GM10266 (cell line): Measurements from ENCODE around the gene SLC7A8.
"Not testable (repeated sequence)": the region's sequence is repeated elsewhere in the genome, so short reads cannot be mapped to it uniquely, and the experiment has no call there.

Experiments used
- DNase-seq: peaks from one replicate; pipeline ENCODE4 v3.0.0; 2012; ENCODE audit errors: extremely low spot score
- TF ChIP-seq, protein P1 (sequence below): IDR thresholded peaks from 2 replicates; pipeline ENCODE4 v1.5.1; 2012; ENCODE audit warnings: mild to moderate bottlenecking, low read depth; ENCODE audit not compliant: control insufficient read depth, insufficient read depth; ENCODE audit errors: missing control alignments

Gene SLC7A8

DNA sequence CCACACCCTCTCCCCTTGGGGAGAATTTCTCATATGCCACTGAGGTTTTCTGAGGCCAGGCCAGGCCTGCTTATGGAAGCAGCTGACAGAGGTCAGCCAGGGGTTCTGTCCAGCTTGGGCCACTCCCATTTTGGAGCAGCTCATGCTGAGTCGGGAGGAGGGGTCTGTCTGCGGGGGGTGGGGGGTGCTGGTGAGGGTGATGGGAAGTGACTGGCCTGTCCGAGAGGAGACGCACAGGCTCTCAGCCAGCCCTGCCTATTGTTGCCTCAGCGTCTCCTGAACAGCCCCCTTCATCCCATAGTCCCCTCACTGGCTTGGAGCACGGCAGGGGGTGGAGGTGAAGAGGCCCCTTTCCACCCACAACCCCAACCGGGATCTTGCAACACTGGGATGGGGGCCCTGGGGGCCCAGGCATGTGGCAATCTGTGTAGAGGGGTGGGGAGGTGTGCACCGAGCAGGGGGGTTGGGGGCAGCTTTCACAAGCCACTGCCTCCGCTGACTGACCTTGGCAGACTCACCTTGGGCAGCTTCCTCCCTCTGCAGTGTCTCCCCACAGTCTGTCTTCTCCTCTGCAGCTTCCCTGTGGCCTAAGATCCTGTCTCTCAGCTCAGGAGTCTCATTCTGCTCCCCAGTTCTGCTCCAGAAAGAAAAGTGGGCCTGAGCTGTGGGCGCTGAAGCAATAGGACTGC is 69.9 kb downstream of the SLC7A8 start:
- TF ChIP-seq, protein P1, sequence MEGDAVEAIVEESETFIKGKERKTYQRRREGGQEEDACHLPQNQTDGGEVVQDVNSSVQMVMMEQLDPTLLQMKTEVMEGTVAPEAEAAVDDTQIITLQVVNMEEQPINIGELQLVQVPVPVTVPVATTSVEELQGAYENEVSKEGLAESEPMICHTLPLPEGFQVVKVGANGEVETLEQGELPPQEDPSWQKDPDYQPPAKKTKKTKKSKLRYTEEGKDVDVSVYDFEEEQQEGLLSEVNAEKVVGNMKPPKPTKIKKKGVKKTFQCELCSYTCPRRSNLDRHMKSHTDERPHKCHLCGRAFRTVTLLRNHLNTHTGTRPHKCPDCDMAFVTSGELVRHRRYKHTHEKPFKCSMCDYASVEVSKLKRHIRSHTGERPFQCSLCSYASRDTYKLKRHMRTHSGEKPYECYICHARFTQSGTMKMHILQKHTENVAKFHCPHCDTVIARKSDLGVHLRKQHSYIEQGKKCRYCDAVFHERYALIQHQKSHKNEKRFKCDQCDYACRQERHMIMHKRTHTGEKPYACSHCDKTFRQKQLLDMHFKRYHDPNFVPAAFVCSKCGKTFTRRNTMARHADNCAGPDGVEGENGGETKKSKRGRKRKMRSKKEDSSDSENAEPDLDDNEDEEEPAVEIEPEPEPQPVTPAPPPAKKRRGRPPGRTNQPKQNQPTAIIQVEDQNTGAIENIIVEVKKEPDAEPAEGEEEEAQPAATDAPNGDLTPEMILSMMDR, result no peak
- no peak for DNase-seq

DNA sequence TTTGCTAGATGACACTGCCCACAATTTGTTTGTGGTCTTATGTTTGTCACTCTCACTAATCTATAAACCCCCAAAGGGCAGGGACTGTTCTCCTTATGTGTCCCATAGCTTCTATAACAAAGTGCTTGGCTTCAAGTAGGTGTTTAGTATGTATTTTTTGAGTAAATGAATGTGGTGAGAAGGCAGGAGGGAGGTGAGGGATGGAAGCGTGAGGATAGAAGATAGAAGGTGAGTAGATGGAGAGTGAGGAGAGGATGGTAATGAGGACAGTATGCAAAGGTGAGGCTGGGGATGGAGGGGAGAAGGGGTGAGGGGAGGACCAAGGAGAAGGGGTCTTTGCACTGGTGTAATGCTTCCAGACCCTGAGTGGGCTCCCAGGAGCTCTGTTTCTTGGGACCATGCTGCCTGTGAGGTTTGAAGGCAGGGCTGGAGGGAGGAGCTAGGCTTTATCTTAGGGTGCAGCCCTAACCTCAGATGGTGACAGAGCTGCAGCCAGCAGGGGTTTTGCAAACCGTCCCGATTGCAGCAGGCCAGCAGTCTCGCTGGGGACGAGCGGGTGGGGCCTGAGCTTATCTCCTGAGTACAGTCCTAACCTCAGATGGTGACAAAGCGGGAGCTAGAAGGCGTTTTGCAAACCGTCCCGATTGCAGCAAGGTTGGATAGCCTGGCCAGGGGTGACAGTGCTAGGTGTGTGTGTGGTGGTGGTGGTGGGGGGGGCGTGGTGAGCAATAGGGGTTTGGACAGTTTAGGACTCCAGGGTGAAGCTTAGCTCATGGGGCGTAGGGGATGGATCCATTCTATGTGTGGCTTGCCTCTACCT is 70.9 kb downstream of the SLC7A8 start:
- DNase-seq, result no peak
- TF ChIP-seq, protein P1, result no peak

DNA sequence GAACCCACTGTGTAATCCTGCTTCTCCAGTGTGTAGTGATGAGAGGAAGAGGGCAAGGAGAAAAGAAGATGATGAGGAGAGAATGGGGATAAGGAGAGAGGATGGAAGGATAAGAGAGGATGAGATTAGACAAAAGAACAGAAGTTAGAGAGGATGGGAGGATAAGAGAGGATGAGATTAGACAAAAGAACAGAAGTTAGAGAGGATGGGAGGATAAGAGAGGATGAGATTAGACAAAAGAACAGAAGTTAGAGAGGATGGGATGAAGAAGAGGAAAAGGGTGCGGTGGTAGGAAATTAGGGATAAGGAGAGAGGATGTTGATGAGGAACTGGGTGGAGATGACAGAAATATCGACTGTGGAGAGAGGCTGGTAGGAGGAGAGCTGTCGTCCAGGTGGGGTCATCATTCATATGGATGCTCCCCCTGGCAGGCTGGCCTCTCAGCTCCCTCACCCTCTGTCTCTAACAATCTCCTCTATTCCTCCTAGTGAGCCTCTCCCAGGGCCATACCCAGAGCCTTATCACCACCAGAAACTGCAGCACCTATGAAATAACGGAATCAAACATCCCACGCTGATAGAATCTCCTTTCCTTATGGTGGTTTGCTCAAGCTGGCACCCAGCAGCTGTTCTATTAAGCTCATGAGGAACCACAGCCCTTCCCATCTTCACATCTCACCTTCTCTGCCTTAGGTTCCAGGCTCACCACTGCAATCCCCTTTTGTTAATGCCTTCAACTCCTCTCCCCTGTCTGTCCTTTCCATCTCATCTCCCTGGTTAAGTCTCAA is 72.7 kb downstream of the SLC7A8 start:
- TF ChIP-seq, protein P1, result no peak
- DNase-seq, result no peak

DNA sequence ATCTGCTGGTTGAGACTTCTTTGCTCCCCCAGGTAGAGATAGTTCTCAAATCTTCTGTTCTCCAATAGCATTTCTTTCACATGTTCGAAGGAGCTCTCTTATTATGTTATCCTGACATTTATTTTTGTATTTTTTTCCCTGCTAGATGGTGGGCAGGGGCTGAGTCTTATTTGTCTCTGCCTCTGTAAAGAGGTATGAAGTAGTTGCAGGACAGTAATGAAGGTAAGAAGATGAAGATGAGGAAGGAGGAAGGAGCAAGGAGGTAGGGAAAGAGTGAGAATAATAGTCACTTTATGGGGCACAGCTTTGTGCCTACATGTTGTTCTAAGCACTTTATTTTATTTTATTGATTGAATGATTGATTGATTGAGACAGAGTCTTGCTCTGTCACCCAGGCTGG is 73.7 kb downstream of the SLC7A8 start:
- TF ChIP-seq, protein P1, result no peak
- no peak for DNase-seq

DNA sequence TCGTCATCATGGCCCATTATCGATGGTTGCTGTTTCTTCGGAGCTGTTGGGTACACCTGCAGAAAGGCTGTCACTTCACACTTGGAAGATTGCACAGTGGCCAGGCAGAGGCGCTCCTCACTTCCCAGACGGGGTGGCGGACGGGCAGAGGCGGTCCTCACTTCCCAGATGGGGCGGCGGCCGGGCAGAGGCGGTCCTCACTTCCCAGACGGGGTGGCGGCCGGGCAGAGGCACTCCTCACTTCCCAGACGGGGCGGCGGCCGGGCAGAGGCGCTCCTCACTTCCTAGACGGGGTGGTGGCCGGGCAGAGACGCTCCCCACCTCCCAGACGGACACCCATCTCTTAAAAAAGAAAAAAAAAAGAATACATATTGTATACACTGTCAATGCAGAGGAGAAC is 75.3 kb downstream of the SLC7A8 start:
- DNase-seq, result not testable (repeated sequence)

DNA sequence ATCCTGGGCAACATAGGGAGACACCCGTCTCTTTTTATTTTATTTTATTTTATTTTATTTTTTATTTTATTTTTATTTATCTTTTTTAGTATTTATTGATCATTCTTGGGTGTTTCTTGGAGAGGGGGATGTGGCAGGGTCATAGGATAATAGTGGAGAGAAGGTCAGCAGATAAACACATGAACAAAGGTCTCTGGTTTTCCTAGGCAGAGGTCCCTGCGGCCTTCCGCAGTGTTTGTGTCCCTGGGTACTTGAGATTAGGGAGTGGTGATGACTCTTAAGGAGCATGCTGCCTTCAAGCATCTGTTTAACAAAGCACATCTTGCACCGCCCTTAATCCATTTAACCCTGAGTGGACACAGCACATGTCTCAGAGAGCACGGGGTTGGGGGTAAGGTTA is 75.8 kb downstream of the SLC7A8 start:
- not testable (repeated sequence) for DNase-seq

DNA sequence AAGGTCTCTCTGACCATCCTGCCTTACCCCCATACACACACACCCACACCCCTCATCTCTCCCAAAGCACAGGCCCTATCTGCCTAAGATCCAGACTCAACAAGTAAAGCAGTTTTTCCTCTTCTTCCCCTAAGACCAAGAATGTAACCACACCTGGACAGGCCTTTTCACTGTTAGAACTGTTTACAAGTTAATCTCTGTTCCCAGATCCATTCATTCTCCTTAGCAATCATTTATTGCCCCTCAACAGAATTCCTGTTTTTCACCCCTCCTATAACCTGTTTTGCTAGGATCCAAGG is 76.8 kb downstream of the SLC7A8 start:
- TF ChIP-seq, protein P1, result no peak
- no peak for DNase-seq

DNA sequence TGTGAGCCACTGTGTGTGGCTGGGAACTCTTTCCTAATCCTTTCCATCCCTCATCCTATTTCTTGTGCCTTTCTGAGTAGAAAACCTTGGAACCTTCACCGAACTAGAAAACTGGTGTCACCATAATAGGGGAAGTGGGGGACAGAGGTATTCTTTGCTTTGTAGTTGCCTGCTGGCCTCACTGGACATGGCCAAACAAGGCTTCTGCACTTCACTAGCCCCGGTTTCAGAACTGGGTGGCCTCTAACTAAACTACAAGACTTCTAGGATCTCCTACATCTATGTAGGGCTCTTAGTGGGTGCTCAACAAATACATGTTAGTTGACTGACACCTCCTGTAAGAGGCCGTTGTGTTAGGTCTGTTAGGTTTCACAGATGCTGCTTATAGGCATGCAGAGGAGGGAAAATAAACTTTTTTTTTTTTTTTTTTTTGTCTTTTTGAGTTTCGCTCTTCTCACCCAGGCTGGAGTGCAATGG is 78.1 kb downstream of the SLC7A8 start:
- TF ChIP-seq, protein P1, result no peak
- DNase-seq, result no peak
